Hindlimb muscle (tissue), 1 donor: ENCODE measurements around the gene MFNG. TPM values are rescaled to one million over a fixed set of nuclear protein-coding genes. Genes with fewer than 3 reads are reported as not detected.
"Not testable (repeated sequence)": the region's sequence is repeated elsewhere in the genome, so short reads cannot be mapped to it uniquely, and the experiment has no call there.

Source experiments
- DNase-seq: peaks from one replicate; pipeline ENCODE4 v3.0.0-alpha.2; 2013
- polyA plus RNA-seq: library from polyadenylated mRNA; unstranded; fragments of 120-200 nt; gene quantifications from one replicate; pipeline ENCODE4 v1.2.1, GENCODE V29; 2013; ENCODE audit not compliant: insufficient read length

Gene MFNG
- polyA plus RNA-seq, 1 donor, result 7.7 TPM

- DNase-seq, result no peak
These were observed 13.7 kb downstream of the MFNG start for GRCh38 chr22:37472418-37473006.

GRCh38 chr22:37471727-37472417 is 14.3 kb downstream of the MFNG start:
- no peak for DNase-seq

GRCh38 chr22:37470087-37470445 is 16.1 kb downstream of the MFNG start:
- DNase-seq, result no peak

- DNase-seq, result no peak
These were observed 16.6 kb downstream of the MFNG start for GRCh38 chr22:37469416-37470086.

- DNase-seq, result not testable (repeated sequence)
These were observed 17.9 kb downstream of the MFNG start for GRCh38 chr22:37468201-37468695.

- no peak for DNase-seq
These were observed 18.7 kb downstream of the MFNG start for GRCh38 chr22:37467391-37467955.

- peak; percentile 48 for DNase-seq
These were observed 22.0 kb downstream of the MFNG start for GRCh38 chr22:37464181-37464580.

GRCh38 chr22:37462983-37463382 is 23.2 kb downstream of the MFNG start:
- DNase-seq, result no peak

- no peak for DNase-seq
These were observed 23.7 kb downstream of the MFNG start for GRCh38 chr22:37462436-37462835.

GRCh38 chr22:37461961-37462360 is 24.2 kb downstream of the MFNG start:
- DNase-seq, result no peak

GRCh38 chr22:37460684-37461083 is 25.5 kb downstream of the MFNG start:
- no peak for DNase-seq

- no peak for DNase-seq
These were observed 27.0 kb downstream of the MFNG start for GRCh38 chr22:37459206-37459605.

- peak; percentile 39 for DNase-seq
These were observed 28.9 kb downstream of the MFNG start for GRCh38 chr22:37457093-37457893.

GRCh38 chr22:37456346-37456745 is 29.8 kb downstream of the MFNG start:
- no peak for DNase-seq

GRCh38 chr22:37455896-37456295 is 30.3 kb downstream of the MFNG start:
- DNase-seq, result no peak

- DNase-seq, result no peak
These were observed 31.1 kb downstream of the MFNG start for GRCh38 chr22:37454857-37455686.

GRCh38 chr22:37453696-37454095 is 32.5 kb downstream of the MFNG start:
- DNase-seq, result no peak

- no peak for DNase-seq
These were observed 35.0 kb downstream of the MFNG start for GRCh38 chr22:37451218-37451617.

GRCh38 chr22:37449331-37450001 is 36.7 kb downstream of the MFNG start:
- DNase-seq, result no peak

GRCh38 chr22:37448516-37449127 is 37.6 kb downstream of the MFNG start:
- DNase-seq, result no peak

GRCh38 chr22:37445501-37445900 is 40.7 kb downstream of the MFNG start:
- no peak for DNase-seq
